Keratinocyte (primary cell): ENCODE results near the gene PPL.

Experiments
- EZH2 ChIP-seq: IDR thresholded peaks from one replicate; pipeline ENCODE4 v1.6.1; 2012; ENCODE audit warnings: inconsistent platforms, mild to moderate bottlenecking, low read length, moderate library complexity
- TF ChIP-seq, protein P1 (sequence below), 3 experiments: IDR thresholded peaks in 1 of 3; conservative IDR thresholded peaks in 1 of 3; optimal IDR thresholded peaks in 1 of 3; 2 replicates in 2 of 3; 3 replicates in 1 of 3; pipeline versions ENCODE3 to v1.5.1; 2011; ENCODE audit warnings: low read length in 3 of 3, mild to moderate bottlenecking in 3 of 3, moderate library complexity in 2 of 3, control low read depth in 1 of 3, inconsistent platforms in 1 of 3; ENCODE audit not compliant: insufficient read depth in 2 of 3; ENCODE audit errors: extremely low read depth in 1 of 3

DNA sequence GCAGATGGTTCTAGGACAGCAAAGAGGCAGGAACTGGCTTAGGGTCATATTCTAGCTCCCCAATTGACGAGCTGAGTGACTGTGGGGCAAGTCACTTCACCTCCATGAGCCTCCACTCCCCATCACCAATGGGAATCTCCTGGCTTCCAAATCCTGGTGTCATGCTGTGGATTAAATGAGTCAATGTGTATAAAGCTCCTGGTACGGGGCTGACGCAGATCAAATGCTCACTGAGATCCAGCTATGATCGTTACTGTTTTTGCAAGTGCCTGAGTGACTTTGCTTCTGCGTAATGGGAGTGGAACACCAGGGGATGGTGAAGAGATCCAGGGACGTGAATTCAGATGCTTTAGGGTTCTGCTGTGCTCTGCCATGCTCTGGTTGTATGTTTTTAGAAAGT is 23.6 kb upstream of the PPL start:
- TF ChIP-seq, protein P1, sequence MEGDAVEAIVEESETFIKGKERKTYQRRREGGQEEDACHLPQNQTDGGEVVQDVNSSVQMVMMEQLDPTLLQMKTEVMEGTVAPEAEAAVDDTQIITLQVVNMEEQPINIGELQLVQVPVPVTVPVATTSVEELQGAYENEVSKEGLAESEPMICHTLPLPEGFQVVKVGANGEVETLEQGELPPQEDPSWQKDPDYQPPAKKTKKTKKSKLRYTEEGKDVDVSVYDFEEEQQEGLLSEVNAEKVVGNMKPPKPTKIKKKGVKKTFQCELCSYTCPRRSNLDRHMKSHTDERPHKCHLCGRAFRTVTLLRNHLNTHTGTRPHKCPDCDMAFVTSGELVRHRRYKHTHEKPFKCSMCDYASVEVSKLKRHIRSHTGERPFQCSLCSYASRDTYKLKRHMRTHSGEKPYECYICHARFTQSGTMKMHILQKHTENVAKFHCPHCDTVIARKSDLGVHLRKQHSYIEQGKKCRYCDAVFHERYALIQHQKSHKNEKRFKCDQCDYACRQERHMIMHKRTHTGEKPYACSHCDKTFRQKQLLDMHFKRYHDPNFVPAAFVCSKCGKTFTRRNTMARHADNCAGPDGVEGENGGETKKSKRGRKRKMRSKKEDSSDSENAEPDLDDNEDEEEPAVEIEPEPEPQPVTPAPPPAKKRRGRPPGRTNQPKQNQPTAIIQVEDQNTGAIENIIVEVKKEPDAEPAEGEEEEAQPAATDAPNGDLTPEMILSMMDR (optimal IDR thresholded peaks at IDR 0.05 in 1 of 3, IDR thresholded peaks at IDR 0.05 in 1 of 3, conservative IDR thresholded peaks at IDR 0.05 in 1 of 3; ENCODE audit: extremely low read depth in 1 of 3, insufficient read depth in 2 of 3, low read length in 3 of 3): no peak
- no peak for TF ChIP-seq EZH2
